Germinal center (tissue), 1 donor: Measurements from ENCODE around the gene XPR1.
"Not testable (repeated sequence)": the region's sequence is repeated elsewhere in the genome, so short reads cannot be mapped to it uniquely, and the experiment has no call there.

Source experiments
- DNase-seq: peaks from one replicate; pipeline ENCODE4 v3.0.0; 2012; ENCODE audit warnings: mixed read lengths, low spot score

The XPR1 gene

GRCh38 chr1:180644526-180645192 lies 12.8 kb downstream of the XPR1 start:
- DNase-seq: no peak

- not testable (repeated sequence) for DNase-seq
Observed at GRCh38 chr1:180645261-180645660, 13.4 kb downstream of the XPR1 start.

DNA sequence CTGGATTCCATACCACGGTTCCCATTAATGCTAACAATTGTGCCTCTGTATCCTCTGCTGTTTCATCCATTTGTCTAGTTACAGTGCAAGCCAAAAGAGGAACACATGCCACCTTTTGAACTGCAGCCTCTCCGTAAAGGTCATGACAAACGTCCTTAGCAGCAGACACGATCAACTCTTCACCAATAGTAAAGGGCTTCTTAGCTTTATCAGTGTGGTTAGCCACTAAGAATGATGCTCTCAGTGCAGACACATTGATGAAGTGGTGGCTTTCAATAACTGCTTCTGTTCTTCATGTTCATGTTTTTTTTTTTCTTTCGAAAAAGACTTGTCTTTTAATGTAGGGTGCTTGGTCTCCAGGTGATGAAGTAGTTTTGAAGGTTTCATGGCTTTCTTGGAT lies 14.3 kb downstream of the XPR1 start:
- no peak for DNase-seq

GRCh38 chr1:180646547-180646946 lies 14.7 kb downstream of the XPR1 start:
- no peak for DNase-seq

- no peak for DNase-seq
Observed at GRCh38 chr1:180652792-180653191, 21.0 kb downstream of the XPR1 start.

DNA sequence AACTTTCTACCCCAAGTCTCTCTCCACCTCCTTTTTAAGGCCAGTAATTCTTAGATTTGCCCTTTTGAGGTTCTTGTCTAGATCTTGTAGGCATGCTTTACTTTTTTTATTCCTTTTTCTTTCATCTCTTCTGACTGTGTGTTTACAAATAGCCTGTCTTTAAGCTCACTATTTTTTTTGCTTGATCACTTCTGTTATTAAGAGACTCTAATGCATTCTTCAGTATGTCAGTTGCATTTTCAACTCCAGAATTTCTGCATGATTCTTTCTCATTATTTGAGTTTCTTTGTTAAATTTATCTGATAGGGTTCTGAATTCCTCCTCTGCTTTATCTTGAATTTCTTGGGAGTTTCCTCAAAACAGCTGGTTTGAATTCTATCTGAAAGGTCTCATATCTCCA lies 30.9 kb downstream of the XPR1 start:
- DNase-seq: no peak

DNA sequence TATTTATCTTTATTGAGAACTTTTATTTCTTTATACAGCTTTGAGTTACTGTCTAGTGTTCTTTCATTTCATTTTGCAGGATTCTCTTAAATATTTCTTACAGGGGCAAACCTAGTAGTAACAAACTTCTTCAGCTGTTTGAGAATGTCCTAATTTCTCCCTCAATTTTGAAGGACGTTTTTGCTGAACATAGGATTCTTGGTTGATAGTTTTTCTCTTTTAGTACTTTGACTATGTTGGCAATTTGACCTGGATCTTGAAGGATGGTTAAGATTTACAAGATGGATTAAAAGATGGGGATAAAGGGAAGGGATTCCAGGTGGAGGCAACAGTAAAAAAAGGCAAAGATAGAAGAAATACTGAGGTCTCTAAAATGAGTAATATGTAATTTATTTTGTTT lies 38.9 kb downstream of the XPR1 start:
- DNase-seq: no peak

GRCh38 chr1:180672105-180672504 lies 40.3 kb downstream of the XPR1 start:
- DNase-seq: no peak

GRCh38 chr1:180672505-180672904 lies 40.7 kb downstream of the XPR1 start:
- no peak for DNase-seq

DNA sequence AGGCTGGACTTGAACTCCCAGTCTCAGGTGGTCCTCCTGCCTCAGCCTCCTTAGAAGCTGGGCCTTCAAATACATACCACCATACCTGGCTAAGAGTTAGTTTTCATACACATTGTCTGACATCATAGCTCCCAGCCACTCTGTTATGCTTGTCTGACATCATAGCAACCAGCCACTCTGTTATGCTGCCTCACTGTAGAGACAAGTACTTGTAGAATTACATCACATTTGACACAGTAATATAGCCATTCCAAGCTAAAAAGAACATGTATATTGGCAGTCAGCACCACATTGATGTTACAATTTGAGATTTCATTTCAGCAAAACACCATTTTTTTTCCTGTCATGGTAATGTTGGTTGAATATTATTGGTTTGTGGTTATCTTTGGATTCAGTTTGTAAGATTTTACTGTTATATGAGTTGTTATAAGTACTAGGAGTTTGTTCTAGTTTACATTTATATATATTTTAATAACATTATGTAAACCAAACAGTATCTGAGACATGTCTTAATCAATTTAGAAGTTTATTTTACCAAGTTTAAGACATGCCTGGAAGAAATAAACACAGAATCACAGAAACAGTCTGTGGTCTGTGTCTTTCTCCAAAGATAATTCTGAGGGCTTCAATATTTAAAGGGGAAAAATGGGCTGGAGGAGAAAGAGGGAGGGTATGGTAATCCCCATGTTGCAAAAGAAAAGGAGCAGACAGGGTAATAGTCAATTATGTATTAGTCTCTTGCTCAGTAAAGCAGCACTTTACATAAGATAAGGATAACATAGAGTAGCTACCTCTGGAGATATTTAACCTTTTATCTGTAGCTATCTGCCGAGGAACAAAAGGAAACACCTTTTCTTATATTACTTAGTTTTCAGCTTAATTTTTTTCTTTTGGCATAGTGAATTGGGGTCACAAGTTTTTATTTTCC lies 43.0 kb downstream of the XPR1 start:
- no peak for DNase-seq

GRCh38 chr1:180675586-180675985 lies 43.8 kb downstream of the XPR1 start:
- no peak for DNase-seq

DNA sequence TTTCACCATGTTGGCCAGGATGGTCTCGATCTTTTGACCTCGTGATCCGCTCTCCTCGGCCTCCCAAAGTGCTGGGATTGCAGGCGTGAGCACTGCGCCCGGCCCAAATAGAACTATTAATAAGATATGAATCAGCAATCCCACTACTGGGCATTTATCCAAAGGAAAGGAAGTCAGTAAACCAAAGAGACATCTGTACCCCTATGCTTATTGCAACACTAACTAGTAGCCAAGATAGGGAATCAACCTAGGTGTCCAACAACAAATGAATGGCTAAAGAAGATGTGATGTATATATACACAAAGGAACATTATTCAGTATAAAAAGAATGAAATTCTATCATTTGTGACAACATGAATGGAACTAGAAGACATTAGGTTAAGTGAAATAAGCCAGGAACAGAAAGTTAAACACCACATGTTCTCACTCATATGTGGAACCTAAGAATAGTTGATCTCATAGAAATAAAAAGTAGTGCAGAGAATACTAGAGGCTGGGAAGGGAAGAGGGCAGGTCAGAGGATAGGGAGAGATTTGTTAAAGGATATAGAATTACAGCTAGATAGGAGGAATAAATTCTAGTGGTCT lies 48.8 kb downstream of the XPR1 start:
- no peak for DNase-seq

DNA sequence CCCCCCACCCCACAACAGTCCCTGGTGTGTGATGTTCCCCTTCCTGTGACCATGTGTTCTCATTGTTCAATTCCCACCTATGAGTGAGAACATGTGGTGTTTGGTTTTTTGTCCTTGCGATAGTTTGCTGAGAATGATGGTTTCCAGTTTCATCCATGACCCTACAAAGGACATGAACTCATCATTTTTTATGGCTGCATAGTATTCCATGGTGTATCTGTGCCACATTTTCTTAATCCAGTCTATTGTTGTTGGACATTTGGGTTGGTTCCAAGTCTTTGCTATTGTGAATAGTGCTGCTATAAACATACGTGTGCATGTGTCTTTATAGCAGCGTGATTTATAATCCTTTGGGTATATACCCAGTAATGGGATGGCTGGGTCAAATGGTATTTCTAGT lies 51.3 kb downstream of the XPR1 start:
- not testable (repeated sequence) for DNase-seq

- DNase-seq: no peak
Observed at GRCh38 chr1:180691322-180691913, 59.6 kb downstream of the XPR1 start.

DNA sequence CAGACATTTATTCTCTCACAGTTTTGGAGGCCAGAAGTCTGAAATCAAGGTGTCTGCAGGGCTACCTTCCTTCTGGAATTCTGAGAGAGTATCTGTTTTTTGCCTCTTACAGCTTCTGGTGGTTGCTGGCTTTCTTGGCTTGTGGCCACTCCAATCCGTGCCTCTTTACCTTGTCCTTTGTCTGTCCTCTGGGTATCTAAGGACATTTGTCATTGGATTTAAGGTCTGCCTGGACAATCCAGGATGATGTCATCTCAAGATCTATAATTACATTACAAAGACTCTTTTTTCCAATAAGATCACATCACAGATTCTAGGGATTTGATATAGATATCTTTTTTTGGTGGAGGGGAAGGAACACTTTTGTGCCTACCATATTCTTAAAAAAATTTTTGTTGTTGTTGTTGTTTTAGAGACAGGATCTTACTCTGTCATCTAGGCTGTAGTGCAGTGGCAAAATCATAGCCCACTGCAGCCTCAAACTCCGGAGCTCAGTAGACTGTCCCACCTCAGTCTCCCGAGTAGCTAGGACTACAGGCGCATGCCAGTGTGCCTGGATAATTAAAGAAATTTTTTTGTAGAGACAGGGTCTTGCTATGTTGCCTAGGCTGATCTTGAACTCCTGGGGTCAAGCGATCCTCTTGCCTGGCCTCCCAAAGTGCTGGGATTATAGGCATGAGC lies 61.9 kb downstream of the XPR1 start:
- no peak for DNase-seq

GRCh38 chr1:180695282-180695681 lies 63.5 kb downstream of the XPR1 start:
- no peak for DNase-seq

GRCh38 chr1:180696361-180696760 lies 64.5 kb downstream of the XPR1 start:
- DNase-seq: no peak

GRCh38 chr1:180698580-180698979 lies 66.8 kb downstream of the XPR1 start:
- no peak for DNase-seq

DNA sequence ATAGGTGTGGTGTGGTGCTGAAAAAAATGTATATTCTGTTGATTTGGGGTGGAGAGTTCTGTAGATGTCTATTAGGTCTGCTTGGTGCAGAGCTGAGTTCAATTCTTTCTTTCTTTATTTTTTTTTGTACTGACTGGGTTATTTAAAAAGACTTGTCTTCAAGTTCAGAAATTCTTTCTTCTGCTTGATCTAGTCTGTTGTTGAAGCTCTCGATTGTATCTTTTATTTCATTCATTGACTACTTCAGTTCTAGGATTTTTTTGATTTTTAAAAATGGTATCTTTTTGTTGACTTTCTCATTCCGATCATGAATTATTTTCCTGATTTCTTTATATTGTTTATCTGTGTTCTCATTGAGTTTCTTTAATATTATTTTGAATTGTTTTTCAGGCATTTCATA lies 70.6 kb downstream of the XPR1 start:
- not testable (repeated sequence) for DNase-seq

DNA sequence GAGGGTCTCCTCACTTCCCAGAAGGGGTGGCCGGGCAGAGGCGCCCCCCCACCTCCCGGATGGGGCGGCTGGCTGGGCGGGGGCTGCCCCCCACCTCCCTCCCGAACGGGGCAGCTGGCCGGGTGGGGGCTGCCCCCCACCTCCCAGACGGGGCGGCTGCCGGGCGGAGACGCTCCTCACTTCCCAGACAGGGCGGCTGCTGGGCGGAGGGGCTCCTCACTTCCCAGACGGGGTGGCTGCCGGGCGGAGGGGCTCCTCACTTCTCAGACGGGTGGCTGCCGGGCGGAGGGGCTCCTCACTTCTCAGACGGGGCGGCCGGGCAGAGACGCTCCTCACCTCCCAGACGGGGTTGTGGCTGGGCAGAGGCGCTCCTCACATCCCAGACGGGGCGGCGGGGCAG lies 78.9 kb downstream of the XPR1 start:
- not testable (repeated sequence) for DNase-seq

- not testable (repeated sequence) for DNase-seq
Observed at GRCh38 chr1:180711260-180711659, 79.4 kb downstream of the XPR1 start.

DNA sequence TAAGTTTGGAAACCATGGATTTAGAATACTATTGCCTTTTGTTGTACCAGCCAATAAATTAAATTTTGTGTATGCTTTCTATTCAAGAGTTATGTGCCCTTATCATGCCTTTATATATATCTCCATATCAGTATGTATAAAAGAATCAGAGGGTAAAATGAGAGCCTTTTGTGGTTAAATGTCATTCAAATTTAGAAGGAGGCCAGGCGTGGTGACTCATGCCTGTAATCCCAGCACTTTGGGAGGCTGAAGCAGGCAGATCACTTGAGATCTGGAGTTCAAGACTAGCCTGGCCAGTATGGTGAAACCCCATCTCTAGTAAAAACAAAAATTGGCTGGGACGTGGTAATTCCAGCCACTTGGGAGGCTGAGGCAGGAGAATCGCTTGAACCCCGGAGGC lies 88.9 kb downstream of the XPR1 start:
- DNase-seq: no peak
